HEK293 (cell line): Measurements from ENCODE around the gene SBF2.

Source experiments
- CTCF ChIA-PET: fragments of 350-600 bp; formaldehyde crosslinking; extraction: SDS; loops from one replicate; lab custom pipeline; 2021; ENCODE audit warnings: antibody characterized with exemption; lab: Yijun Ruan, JAX
- POLR2A ChIA-PET: fragments of 300-600 bp; formaldehyde crosslinking; extraction: SDS; loops from one replicate; lab custom pipeline; 2020; ENCODE audit warnings: antibody characterized with exemption, inconsistent platforms; lab: Yijun Ruan, JAX
- H3K27ac ChIP-seq: fragments of 200-500 bp; sonication (Bioruptor generic); 2 replicates; pipeline ENCODE4 v1.5.1; 2014; ENCODE audit warnings: low read depth, low read length, control low read depth, inconsistent platforms; ENCODE audit errors: extremely low read depth
- H3K36me3 ChIP-seq, 2 experiments: fragments of 200-500 bp in 1 of 2; sonication (Bioruptor generic) in 1 of 2; 1 replicate in 1 of 2; 2 replicates in 1 of 2; pipeline ENCODE4 v1.5.1; 2014 to 2017; ENCODE audit warnings: inconsistent platforms in 2 of 2, low read length in 2 of 2; ENCODE audit not compliant: control insufficient read depth in 2 of 2, insufficient read depth in 1 of 2
- H3K4me1 ChIP-seq: fragments of 200-500 bp; sonication (Bioruptor generic); 2 replicates; pipeline ENCODE4 v1.5.1; 2014; ENCODE audit warnings: mild to moderate bottlenecking, low read length, inconsistent platforms; ENCODE audit not compliant: control insufficient read depth, insufficient read depth
- H3K4me3 ChIP-seq: 2 replicates; pipeline ENCODE4 v1.5.1; 2011; ENCODE audit warnings: low read depth, mild to moderate bottlenecking, control low read depth, low read length, moderate library complexity
- H3K9me3 ChIP-seq: fragments of 200-500 bp; sonication (Bioruptor generic); 2 replicates; pipeline ENCODE4 v1.5.1; 2014; ENCODE audit warnings: low read depth, low read length, inconsistent platforms; ENCODE audit not compliant: control insufficient read depth, insufficient read depth
- ZNF175 ChIP-seq: fragments of 450-650 bp; formaldehyde crosslinking; IDR thresholded peaks from 2 replicates; pipeline ENCODE4 v1.5.1; 2016; ENCODE audit warnings: missing biosample characterization, missing genetic modification characterization
- ZNF394 ChIP-seq: fragments of 450-650 bp; formaldehyde crosslinking; IDR thresholded peaks from 2 replicates; pipeline ENCODE4 v1.5.1; 2016; ENCODE audit warnings: missing biosample characterization, missing genetic modification characterization, mild to moderate bottlenecking, moderate library complexity, borderline replicate concordance
- ZNF433 ChIP-seq: fragments of 450-650 bp; formaldehyde crosslinking; IDR thresholded peaks from 2 replicates; pipeline ENCODE4 v1.5.1; 2016; ENCODE audit warnings: missing biosample characterization, missing genetic modification characterization, low read depth
- ZNF48 ChIP-seq: fragments of 450-650 bp; formaldehyde crosslinking; IDR thresholded peaks from 2 replicates; pipeline ENCODE4 v1.5.1; 2016; ENCODE audit warnings: missing biosample characterization, missing genetic modification characterization
- ZNF529 ChIP-seq: fragments of 450-650 bp; formaldehyde crosslinking; IDR thresholded peaks from 2 replicates; pipeline ENCODE4 v1.5.1; 2017; ENCODE audit warnings: missing genetic modification characterization, missing biosample characterization; ENCODE audit not compliant: insufficient replicate concordance
- ZNF544 ChIP-seq: fragments of 450-650 bp; formaldehyde crosslinking; IDR thresholded peaks from 2 replicates; pipeline ENCODE4 v1.5.0; 2017; ENCODE audit warnings: missing biosample characterization, missing genetic modification characterization
- ZSCAN16 ChIP-seq: fragments of 450-650 bp; formaldehyde crosslinking; IDR thresholded peaks from 2 replicates; pipeline ENCODE4 v1.5.1; 2016; ENCODE audit warnings: missing biosample characterization, missing genetic modification characterization
- ZSCAN30 ChIP-seq: fragments of 450-650 bp; IDR thresholded peaks from 2 replicates; pipeline ENCODE4 v1.5.1; 2018; ENCODE audit warnings: missing biosample characterization, mild to moderate bottlenecking, missing genetic modification characterization, moderate library complexity
- TF ChIP-seq, protein P1 (sequence below): fragments of 450-650 bp; formaldehyde crosslinking; IDR thresholded peaks from 2 replicates; pipeline ENCODE4 v1.5.1; 2016; ENCODE audit warnings: missing biosample characterization, missing genetic modification characterization, low read depth
- TF ChIP-seq, protein P2 (sequence below): fragments of 450-650 bp; formaldehyde crosslinking; IDR thresholded peaks from 2 replicates; pipeline ENCODE4 v1.5.1; 2016; ENCODE audit warnings: missing biosample characterization, missing genetic modification characterization, borderline replicate concordance
- TF ChIP-seq, protein P3 (sequence below): fragments of 450-650 bp; formaldehyde crosslinking; IDR thresholded peaks from 2 replicates; pipeline ENCODE4 v1.5.1; 2016; ENCODE audit warnings: missing biosample characterization, missing genetic modification characterization, borderline replicate concordance
- TF ChIP-seq, protein P4 (sequence below): fragments of 450-650 bp; formaldehyde crosslinking; IDR thresholded peaks from 2 replicates; pipeline ENCODE4 v1.5.1; 2017; ENCODE audit warnings: missing biosample characterization, missing genetic modification characterization

Gene SBF2

DNA sequence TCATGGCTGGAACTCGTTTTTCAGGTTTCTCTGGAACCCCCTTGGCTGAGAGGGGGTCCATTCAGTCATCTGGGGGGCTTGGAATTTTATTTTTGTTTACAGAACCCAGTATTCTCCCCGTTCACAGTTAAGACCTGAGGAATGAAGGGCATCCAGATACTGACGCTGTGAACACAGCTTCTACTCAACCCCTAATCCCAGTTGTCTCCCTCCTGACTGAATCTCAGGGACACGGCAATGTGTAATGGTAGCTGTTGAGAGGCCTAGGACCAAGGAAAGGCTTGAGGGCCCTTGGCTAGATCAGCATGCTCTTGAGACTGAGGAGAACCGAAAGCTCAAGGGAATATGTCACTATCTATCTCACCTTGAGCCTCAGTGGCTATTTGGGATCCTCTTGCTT is 516.5 kb downstream of the SBF2 start:
- ChIA-PET CTCF (no interaction called here), POLR2A (interaction anchor here (0.7 kb wide), 1 partner anchor 152 kb away, joined by 4 read pairs; no protein-coding TSS in a partner anchor)
- Histone ChIP-seq H3K27ac (no peak overlapping the region), H3K9me3 (no peaks in the 10 kb centered on the region), H3K36me3 (peaks cover 0 to 38% of the 10 kb centered on the region in 2 experiments; a peak in 2 of 3 replicates), H3K4me3 (no peak overlapping the region), H3K4me1 (no peaks in the 10 kb centered on the region)
- TF ChIP-seq, protein P1, sequence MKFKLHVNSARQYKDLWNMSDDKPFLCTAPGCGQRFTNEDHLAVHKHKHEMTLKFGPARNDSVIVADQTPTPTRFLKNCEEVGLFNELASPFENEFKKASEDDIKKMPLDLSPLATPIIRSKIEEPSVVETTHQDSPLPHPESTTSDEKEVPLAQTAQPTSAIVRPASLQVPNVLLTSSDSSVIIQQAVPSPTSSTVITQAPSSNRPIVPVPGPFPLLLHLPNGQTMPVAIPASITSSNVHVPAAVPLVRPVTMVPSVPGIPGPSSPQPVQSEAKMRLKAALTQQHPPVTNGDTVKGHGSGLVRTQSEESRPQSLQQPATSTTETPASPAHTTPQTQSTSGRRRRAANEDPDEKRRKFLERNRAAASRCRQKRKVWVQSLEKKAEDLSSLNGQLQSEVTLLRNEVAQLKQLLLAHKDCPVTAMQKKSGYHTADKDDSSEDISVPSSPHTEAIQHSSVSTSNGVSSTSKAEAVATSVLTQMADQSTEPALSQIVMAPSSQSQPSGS (tag by site-specific recombination): no peak
- TF ChIP-seq ZSCAN30 (no peak), ZNF48 (tag by site-specific recombination) (no peak), ZSCAN16 (tag by site-specific recombination) (no peak), ZNF433 (tag by site-specific recombination) (no peak)

DNA sequence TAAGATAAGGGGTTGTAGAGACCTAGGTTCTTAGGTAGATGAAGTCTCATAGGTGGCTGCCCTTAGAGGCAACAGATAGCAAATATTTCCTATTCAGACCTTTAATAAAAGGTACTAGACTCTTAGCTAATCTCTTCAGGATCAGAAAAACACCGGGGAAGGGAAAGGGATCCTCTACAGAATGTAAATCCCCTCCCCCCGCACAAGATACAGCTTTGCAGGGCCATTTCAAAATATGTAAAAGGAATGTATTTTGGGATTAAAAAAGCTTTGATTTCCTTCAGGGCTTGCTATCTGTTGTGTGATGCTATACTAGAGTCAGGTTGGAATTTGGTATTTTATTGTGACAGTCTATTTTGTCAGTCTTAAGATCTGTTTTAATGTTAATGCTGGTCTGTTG is 517.0 kb downstream of the SBF2 start:
- Histone ChIP-seq H3K27ac (no peak overlapping the region), H3K4me1 (no peaks in the 10 kb centered on the region), H3K4me3 (no peak overlapping the region), H3K36me3 (peaks cover 0 to 38% of the 10 kb centered on the region in 2 experiments; a peak in 2 of 3 replicates)
- CTCF ChIA-PET: interaction anchor here (0.6 kb wide), 1 partner anchor 178 kb away, joined by 4 read pairs; no protein-coding TSS in a partner anchor
- POLR2A ChIA-PET: no interaction called here
- TF ChIP-seq ZNF175 (tag by site-specific recombination) (no peak), ZNF394 (tag by site-specific recombination) (no peak), ZNF544 (tag by site-specific recombination) (no peak), ZNF529 (no peak)
- TF ChIP-seq, protein P2, sequence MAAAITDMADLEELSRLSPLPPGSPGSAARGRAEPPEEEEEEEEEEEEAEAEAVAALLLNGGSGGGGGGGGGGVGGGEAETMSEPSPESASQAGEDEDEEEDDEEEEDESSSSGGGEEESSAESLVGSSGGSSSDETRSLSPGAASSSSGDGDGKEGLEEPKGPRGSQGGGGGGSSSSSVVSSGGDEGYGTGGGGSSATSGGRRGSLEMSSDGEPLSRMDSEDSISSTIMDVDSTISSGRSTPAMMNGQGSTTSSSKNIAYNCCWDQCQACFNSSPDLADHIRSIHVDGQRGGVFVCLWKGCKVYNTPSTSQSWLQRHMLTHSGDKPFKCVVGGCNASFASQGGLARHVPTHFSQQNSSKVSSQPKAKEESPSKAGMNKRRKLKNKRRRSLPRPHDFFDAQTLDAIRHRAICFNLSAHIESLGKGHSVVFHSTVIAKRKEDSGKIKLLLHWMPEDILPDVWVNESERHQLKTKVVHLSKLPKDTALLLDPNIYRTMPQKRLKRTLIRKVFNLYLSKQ (tag by site-specific recombination): no peak
- TF ChIP-seq, protein P3, sequence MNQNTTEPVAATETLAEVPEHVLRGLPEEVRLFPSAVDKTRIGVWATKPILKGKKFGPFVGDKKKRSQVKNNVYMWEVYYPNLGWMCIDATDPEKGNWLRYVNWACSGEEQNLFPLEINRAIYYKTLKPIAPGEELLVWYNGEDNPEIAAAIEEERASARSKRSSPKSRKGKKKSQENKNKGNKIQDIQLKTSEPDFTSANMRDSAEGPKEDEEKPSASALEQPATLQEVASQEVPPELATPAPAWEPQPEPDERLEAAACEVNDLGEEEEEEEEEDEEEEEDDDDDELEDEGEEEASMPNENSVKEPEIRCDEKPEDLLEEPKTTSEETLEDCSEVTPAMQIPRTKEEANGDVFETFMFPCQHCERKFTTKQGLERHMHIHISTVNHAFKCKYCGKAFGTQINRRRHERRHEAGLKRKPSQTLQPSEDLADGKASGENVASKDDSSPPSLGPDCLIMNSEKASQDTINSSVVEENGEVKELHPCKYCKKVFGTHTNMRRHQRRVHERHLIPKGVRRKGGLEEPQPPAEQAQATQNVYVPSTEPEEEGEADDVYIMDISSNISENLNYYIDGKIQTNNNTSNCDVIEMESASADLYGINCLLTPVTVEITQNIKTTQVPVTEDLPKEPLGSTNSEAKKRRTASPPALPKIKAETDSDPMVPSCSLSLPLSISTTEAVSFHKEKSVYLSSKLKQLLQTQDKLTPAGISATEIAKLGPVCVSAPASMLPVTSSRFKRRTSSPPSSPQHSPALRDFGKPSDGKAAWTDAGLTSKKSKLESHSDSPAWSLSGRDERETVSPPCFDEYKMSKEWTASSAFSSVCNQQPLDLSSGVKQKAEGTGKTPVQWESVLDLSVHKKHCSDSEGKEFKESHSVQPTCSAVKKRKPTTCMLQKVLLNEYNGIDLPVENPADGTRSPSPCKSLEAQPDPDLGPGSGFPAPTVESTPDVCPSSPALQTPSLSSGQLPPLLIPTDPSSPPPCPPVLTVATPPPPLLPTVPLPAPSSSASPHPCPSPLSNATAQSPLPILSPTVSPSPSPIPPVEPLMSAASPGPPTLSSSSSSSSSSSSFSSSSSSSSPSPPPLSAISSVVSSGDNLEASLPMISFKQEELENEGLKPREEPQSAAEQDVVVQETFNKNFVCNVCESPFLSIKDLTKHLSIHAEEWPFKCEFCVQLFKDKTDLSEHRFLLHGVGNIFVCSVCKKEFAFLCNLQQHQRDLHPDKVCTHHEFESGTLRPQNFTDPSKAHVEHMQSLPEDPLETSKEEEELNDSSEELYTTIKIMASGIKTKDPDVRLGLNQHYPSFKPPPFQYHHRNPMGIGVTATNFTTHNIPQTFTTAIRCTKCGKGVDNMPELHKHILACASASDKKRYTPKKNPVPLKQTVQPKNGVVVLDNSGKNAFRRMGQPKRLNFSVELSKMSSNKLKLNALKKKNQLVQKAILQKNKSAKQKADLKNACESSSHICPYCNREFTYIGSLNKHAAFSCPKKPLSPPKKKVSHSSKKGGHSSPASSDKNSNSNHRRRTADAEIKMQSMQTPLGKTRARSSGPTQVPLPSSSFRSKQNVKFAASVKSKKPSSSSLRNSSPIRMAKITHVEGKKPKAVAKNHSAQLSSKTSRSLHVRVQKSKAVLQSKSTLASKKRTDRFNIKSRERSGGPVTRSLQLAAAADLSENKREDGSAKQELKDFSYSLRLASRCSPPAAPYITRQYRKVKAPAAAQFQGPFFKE (tag by site-specific recombination): no peak
- TF ChIP-seq, protein P4, sequence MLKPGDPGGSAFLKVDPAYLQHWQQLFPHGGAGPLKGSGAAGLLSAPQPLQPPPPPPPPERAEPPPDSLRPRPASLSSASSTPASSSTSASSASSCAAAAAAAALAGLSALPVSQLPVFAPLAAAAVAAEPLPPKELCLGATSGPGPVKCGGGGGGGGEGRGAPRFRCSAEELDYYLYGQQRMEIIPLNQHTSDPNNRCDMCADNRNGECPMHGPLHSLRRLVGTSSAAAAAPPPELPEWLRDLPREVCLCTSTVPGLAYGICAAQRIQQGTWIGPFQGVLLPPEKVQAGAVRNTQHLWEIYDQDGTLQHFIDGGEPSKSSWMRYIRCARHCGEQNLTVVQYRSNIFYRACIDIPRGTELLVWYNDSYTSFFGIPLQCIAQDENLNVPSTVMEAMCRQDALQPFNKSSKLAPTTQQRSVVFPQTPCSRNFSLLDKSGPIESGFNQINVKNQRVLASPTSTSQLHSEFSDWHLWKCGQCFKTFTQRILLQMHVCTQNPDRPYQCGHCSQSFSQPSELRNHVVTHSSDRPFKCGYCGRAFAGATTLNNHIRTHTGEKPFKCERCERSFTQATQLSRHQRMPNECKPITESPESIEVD: no peak
- TF ChIP-seq, all 188 proteins: peak for 0
- H3K9me3 ChIP-seq: no peaks in the 10 kb centered on the region
